Limb (tissue), 2 donors: Measurements from ENCODE around the gene ARSI.

Source experiments
- DNase-seq, 2 donors: peaks; one replicate each; pipeline ENCODE4 v3.0.0-alpha.2; 2016; ENCODE audit errors: extremely low spot score in 2 of 2

ARSI gene

GRCh38 chr5:150294551-150295071 lies 8.1 kb downstream of the ARSI start:
- no peak for DNase-seq

- DNase-seq: no peak
Observed at GRCh38 chr5:150293091-150293941, 9.4 kb downstream of the ARSI start.

- no peak for DNase-seq
Observed at GRCh38 chr5:150291388-150292385, 11.0 kb downstream of the ARSI start.

DNA sequence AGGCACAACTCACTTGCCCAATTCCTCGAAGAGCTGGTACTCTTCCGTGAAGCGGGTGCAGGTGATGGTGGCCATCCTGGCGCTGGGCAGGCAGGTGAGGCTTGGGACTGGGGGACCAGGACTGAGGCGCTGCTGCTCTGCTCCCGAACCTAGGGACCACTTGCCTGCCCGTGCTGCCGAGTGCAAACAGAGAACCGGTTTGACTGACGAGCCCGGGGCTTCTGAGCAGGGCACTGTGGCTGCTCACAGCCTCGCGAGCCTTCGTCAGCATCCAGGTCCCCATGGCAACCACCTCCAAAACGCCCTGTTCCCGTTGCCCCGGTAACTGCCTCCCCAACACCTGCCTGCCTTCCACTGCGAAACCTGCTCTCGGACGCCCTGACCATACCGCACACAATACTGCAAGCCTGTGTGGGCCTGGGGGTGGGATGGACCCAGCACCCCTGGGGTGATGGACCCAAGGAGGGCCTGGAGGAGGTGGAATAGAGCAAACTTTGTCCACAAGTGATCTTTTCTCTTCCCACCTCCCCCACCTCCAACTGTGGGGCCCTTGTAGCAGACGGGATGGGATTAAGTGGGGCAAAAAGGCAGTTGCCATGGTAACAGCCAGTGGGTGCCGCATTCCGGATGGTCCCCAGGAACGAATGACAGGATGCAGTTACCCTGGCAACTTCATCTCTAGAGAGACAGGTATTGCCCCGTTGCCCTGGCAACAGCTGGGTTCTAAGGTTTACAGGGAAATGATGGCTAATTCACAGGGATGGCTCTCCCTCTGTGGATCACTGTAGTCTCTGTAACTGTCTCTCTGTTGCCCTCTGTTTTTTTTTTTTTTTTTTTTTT lies 12.9 kb downstream of the ARSI start, which contains the start of gene CAMK2A:
TSS of gene CAMK2A (minus strand) at position 223 of the 840 bp plus-strand sequence. CDS start at position 75, 148 bp downstream.
- peak in 1 of 2 donors; percentile 75 for DNase-seq

DNA sequence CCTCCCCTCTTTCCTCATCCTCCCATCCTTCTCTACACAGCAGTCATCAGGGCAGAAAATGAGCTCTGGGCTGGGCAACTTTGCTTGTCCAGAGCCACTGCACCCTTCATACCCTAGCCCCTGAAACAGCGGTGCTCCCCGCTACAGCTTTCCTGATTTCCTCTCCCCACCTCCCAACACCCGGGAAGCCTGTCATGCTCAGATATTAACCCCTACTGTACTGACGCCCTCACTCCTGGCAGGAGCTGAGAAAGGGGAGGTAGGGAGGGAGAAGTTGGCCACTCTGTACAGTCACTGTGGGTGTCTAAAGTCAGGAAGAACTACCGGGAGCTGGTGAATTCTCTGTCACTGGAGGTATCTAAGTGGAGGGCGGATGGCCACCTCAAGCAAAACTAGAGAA lies 13.9 kb downstream of the ARSI start:
- no peak for DNase-seq

DNA sequence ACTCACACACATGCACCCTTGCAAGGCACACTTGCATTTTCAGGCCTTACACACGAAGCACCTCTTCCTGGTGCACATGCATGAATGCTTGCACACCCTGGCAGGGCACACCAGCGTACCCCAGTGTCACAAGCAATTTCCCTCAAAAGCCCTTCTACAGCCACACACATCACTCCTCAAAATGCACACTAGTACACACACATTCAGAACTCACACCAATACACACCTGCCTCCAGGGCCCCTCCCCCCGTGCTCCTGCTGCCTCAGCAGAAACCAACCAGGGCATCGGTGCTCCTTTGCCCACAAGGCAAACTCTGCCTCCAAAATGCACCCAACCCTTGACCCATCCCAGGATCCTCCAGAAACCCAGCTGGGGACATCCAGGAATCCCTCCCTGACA lies 14.3 kb downstream of the ARSI start:
- no peak for DNase-seq

GRCh38 chr5:150286820-150287219 lies 15.9 kb downstream of the ARSI start:
- DNase-seq: no peak

DNA sequence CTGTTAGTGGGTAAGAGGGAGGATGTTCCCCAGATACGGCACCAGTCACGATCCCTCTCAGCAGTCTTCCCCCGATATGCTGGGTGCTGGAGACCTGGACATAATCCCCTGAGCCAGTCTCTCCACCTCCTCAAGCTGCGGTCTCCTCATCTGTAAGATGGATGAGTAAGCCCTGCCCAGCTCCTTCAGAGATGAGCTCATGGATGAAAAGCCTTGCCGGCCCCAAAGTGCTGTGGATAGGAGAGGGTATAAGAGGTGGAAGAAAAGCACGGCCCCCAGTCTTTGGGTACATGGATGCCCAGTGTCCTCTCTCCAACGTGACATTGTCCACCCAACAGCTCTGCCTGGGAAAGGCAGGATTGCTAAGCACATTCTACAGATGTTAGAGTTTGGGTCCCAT lies 17.6 kb downstream of the ARSI start:
- no peak for DNase-seq

DNA sequence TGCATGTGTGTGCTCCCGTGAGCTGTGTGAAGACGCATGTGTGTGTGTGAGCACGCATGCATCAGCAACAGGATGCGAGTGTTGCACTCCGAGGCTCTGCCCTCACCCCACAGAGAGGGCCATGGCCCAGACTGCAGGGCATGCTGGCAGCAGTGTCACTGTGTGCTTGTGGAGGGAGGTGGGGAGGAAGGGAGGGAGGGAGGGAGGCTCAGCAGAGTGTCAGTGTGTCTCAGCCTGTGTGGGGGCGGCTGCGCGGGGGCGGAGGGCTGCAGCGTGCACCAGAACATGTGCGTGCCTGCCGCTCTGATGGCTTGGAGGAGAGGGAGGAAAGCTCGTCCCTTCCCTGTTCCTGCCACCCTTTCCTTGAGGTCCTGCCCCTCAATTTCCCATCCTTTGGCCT lies 18.4 kb downstream of the ARSI start:
- no peak for DNase-seq

DNA sequence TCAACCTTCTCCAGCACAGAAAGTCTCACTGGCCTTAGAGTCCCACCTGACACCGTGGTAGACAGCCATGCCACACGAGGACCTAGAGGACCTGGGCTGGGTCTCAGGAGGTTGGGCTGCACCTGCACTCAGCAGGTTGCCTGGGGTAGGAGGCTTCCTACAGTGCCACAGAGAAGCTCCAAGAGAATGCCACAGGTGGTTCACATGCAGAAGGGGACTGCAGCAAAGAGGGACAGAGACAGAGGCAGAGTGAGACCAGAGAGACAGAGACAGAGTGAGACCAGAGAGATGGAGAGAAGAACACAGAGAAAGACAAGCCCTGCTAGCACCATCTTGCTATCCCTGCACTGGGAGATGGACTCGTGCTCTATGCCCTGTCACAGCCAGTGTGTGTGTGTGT lies 18.8 kb downstream of the ARSI start:
- DNase-seq: no peak

GRCh38 chr5:150281987-150282386 lies 20.7 kb downstream of the ARSI start:
- DNase-seq: no peak

- DNase-seq: peak in 1 of 2 donors; percentile 73
Observed at GRCh38 chr5:150279330-150280020, 23.2 kb downstream of the ARSI start.

GRCh38 chr5:150278916-150279315 lies 23.8 kb downstream of the ARSI start:
- no peak for DNase-seq

DNA sequence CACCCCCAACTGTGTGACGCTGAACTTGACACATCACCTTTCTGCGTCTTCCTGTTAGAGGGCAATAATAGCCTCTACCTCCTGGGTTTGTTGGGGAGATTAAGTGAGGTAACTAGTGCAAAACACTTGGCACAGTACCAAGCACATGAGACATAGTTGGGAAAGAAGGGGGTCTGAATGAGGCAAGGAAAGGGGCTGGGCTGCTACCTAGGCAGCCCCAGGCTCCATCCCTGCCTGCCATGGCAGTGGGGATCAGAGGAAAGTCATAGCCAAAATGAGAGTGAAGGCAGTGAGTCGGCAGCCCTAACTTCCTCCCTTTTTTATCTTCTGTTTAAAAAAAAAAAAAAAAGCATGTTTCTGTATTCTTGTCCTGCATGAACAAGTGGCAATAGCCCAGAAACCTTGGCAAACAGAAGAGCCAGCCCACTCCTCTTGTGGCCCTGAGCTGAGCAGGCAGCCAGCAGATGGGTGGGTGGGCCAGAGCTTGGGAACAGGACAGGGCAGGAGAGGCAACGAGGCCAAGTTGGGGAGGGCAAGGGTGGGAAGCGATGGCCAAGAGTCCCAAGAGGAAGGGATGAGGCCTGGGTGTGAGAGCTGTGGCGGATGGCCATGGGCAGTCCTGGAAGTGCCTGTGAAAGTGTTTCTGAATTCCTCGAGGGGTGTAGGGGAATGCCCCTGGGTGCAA lies 24.5 kb downstream of the ARSI start:
- DNase-seq: no peak

- no peak for DNase-seq
Observed at GRCh38 chr5:150277043-150277442, 25.7 kb downstream of the ARSI start.

GRCh38 chr5:150274811-150275210 lies 27.9 kb downstream of the ARSI start:
- DNase-seq: no peak

DNA sequence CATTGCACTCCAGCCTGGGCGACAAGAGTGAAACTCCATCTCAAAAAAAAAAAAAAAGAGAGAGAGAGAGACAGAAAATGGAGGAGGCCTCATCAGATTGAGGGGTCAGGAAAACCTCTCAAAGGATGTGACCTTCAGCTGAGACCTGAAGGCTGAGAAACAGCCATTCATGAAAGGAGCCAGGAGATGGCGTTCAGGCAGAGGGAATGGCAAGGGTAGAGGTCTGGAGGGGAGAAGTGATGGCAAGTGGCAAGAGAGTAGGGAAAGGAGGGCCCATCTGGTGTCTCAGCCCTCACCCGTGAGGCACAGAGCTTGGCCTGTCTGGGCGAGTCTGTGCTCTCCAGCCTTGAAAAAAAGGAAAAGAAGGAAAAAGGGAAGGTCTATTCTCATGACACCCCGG lies 30.2 kb downstream of the ARSI start:
- no peak for DNase-seq

DNA sequence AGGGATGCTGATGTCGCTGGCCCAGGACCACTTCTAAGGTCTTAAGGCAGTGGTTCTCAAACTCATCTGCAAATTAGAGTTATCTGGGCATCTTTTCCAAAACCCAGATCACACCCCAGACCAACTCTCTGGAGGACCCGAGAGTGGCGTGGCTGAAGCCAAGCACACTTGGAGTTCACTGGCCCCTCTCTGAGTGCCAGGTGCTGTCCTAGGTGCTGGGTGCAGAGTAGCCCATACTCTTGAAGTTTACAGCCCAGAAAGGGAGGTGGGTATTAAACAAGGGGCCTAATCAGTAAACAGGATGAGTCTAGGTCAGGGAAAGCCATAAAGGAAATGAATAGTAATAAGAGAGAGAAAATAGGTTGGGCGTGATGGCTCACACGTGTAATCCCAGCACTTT lies 30.8 kb downstream of the ARSI start:
- no peak for DNase-seq

DNA sequence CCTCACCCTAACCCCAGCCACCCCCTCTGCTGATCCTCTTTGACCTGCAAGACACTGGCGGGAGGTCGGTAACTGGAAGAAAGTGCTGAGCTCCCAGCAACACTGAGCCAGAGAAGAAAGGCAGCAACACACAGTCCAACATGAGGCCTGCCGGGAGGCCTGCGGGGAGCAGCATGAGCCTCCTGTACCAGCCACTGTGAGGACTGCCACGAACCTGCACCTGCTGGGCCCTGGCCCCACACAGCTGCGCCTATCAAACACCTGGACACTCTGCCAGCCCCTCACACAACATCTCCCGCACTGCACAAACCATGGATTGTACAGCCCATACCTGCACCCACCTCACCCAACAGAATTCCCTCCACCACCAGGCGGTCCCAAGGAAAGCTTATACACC lies 31.4 kb downstream of the ARSI start:
- DNase-seq: no peak
